HG03097 (cell line): ENCODE results near the gene GMEB2.
"Not testable (repeated sequence)": the region's sequence is repeated elsewhere in the genome, so short reads cannot be mapped to it uniquely, and the experiment has no call there.

Experiments
- ATAC-seq: cut with Tn5 transposase; IDR thresholded peaks from one replicate; pipeline ENCODE4 v1.9.1; 2021; ENCODE audit not compliant: unreplicated experiment, low FRiP score

GMEB2 gene

DNA sequence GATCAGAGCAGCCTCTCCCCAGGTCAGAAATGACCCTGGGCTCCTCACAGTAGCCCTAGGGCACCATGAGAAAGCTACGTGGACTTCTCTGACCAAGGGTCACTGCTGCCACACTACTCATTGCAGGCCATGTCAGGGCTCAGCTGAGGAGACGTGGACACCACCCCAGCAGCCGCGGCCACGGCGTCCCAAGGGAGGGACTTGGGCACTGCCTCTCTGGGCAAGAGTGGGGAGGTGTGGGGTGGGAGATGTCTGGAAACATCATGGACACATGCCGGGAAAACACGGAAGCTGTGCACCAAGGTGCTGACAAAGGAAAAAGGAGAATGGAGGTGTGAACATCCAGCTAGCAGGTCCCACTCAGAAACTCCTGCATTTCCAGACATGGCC lies 9.0 kb downstream of the GMEB2 start:
- ATAC-seq, result no peak

DNA sequence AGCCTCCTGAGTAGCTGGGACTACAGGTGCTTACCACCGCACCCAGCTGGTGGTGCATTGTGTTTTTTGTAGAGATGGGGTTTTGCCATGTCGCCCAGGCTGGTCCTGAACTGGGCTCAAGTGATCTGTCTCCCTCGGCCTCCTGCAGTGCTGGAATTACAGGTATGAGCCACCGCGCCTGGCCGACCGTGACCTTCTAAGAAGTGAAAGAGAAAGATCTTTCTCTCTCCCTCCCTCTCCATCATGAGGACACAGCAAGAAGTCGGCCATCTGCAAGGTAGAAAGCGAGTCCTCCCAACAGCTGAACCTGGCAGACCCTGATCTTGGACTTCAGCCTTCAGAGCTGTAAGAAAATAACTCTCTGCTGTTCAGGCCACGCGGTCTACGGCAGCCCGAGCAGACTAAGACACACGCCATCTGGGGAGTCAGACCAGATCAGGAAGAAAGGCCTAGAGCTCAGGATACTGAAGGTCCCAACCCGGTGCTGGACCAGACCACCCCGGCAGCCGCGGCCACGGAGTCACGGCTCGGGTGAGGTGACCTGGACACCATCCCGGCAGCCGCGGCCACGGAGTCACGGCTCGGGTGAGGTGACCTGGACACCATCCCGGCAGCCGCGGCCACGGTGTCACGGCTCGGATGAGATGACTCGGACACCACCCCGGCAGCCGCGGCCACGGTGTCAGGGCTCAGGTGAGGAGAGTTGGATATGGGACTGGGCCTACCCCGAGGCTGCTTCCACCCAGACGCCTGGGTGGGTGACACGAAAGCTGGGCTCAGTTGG lies 9.6 kb downstream of the GMEB2 start:
- no peak for ATAC-seq

DNA sequence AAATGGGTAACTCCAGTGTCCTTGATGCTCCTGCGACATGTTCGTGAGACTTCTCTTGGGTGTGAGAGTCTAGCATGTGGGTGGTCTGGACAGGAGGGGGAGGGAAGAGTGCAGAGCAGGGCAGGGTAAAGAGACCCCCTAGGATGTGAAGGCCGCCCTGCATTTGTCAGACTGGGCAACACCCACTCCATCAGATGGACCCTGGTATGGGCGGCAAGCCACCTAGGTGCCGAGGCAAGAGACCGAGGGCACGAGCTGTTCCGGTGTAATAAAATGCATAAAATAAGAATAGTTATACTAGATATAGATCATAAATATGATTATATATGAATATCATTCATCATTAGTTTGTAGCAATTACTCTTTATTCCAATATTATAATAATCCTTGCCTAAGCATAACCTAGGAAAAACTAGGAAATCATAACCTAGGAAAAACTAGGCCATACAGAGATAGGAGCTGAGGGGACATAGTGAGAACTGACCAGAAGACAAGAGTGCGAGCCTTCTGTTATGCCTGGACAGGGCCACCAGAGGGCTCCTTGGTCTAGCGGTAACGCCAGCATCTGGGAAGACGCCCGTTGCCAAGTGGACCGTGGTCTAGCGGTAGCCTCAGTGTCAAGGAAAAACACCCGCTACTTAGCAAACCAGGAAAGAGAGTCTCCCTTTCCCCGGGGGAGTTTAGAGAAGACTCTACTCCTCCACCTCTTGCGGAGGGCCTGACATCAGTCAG lies 12.9 kb downstream of the GMEB2 start:
- not testable (repeated sequence) for ATAC-seq

DNA sequence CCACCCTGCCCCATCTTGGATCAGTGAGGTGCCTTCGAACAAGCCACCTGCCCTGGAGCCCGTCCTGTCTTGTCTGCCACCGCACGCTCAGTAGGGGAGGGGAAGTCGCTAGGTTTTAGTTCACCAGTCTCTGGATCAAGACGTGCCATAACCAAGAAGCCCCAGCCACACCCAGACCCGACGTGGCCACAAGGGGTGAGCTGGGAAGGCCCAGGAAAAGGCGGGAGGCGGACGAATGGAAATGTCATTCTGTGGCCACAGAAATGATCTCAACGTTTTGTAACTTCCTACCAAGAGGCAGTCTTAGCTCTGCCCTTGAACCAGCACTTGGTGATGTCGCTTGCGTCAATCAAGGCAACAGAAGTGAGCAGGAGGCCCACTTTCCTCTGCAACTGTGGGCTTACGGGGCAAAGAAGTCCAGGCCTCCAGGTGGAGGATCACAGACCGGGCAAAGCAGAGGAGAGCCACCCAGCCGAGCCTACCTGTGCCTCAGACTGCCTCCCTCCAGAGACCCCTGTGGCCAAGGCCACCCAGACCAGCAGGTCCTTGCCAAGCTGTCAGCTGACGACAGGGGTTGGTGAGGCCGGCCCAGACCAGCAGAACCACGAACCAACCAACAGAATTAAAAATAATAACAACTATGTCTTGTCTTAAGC lies 14.5 kb downstream of the GMEB2 start:
- ATAC-seq, result no peak

DNA sequence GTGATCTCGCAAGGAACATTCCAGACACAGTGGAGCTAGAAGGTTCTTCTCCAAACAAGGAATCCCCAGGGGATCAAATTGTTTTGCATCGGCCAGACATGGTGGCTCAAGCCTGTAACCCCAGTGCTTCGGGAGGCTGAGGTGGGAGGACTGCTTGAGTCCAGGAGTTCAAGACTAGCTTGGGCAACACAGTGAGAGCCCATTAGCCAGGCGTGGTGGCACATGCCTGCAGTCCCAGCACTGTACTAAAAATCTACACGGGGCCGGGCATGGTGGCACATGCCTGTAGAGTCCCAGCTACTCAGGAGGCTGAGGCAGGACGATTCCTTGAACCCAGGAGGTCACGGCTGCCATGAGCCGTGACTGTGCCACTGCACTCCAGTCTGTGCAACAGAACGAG lies 15.3 kb downstream of the GMEB2 start:
- no peak for ATAC-seq

DNA sequence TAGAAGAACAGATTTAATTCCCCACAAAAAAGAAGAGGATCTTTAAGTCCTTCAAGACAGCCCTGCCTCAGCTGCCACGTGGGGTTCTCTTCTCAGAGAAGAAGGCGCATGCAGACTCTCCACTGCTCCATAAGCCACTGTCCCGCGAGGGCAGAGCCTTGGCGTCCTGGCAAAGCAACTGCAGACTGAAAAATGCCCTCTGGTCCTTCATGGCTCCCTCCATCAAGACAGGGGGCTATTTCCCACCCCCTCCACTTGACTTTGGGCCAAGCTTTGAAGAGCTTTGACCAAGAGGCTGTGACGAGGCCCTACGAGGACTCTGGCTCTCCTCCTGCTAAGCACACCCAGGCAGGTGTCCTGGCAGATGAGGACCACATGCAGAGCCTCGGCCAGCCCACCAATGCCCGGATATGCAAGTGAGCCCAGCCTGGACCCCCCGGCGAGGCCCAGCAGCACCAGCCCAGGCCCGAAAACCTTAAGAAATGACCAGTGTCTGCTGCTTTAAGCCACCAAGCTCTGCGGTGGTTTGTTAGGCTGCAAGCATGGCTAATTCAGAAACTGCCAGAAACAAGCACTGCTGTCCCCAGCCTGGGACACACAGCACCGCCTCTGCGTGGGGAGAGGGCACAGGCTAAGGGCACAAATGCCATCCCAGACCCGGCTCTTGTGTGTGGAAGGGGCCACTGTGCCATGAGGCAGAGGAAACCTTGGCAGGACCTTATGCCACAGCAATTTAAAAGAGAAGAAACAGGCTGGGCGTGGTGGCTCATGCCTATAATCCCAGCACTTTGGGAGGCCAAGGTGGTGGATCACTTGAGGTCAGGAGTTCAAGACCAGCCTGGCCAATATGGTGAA lies 16.1 kb downstream of the GMEB2 start:
- ATAC-seq, result no peak

DNA sequence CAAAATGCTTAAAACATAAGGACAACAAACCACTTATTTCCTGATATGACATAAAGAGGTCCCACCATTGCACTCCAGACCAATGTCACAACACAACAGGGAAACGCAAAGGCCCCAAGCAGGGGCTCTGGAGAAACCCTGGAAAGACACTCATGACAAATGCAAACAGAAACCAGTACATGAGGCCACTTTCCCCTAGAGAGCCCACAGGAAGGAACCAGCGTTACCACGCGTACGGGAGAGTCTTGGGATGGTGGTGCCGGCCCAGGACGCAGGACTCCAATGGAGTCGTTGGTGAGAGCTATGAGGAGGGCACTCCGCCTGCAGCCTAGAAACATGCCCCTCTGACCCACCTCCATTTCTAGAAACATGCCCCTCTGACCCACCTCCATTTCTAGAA lies 20.2 kb downstream of the GMEB2 start:
- no peak for ATAC-seq

DNA sequence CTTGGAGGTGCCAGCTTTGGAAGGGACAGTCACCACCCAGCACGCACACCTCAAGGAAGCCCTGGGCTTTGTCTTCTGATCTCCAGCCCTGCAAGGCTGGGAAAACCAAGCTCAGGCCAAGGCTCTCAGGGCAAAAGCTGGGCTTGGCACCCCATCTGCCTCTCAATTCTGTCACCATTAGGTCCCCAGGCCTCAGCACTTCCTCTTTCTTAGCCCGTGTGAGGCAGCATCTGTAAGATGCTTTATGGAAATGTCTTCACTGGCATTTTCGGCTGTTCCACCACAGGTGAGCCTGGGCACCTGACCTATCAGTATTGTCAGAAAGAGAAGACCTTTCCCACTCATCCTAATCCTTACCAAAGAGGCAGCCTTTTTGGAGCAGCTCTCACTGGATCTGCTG lies 24.6 kb downstream of the GMEB2 start:
- ATAC-seq, result no peak

DNA sequence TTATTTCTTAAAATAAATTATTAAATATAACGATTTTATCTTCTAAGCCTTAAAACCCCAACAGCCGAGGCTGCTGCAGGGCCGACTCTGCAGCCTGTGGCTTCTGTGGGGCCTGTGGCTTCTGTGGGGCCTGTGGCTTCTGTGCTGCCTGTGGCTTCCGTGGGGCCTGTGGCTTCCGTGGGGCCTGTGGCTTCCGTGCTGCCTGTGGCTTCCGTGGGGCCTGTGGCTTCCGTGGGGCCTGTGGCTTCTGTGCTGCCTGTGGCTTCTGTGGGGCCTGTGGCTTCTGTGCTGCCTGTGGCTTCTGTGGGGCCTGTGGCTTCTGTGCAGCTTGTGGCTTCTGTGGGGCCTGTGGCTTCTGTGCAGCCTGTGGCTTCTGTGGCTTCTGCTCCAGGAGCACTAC lies 25.2 kb downstream of the GMEB2 start:
- not testable (repeated sequence) for ATAC-seq

DNA sequence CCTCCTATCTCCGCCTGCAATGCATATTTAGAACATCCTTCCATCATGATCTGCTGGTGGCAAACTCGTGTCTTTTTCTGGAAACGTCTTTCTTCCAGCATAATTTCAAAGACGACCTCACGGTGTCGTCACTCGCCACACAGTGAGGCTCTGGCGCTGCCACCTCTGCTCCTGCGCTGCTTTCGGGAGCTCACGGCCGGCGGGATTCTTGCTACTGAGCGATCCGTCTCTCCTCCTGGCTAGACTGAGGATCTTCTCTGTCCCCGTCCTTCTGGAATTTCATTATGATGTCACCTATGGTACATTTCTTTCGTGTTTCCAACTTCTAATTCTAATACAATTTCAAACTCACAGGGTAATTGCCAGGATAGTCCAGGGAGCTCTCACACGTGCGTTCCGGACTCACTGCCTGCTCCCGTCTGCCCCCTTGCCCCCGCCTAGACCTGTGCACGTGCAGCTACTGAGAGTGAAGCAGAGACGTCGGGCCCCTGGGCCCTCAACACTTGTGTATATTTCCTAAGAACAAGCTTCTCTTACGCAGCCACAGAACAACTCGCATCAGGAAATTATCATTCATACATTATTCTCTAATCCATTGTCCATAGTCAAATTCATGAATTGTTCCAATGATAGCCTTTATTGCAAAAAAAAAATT lies 27.4 kb downstream of the GMEB2 start:
- ATAC-seq, result no peak

DNA sequence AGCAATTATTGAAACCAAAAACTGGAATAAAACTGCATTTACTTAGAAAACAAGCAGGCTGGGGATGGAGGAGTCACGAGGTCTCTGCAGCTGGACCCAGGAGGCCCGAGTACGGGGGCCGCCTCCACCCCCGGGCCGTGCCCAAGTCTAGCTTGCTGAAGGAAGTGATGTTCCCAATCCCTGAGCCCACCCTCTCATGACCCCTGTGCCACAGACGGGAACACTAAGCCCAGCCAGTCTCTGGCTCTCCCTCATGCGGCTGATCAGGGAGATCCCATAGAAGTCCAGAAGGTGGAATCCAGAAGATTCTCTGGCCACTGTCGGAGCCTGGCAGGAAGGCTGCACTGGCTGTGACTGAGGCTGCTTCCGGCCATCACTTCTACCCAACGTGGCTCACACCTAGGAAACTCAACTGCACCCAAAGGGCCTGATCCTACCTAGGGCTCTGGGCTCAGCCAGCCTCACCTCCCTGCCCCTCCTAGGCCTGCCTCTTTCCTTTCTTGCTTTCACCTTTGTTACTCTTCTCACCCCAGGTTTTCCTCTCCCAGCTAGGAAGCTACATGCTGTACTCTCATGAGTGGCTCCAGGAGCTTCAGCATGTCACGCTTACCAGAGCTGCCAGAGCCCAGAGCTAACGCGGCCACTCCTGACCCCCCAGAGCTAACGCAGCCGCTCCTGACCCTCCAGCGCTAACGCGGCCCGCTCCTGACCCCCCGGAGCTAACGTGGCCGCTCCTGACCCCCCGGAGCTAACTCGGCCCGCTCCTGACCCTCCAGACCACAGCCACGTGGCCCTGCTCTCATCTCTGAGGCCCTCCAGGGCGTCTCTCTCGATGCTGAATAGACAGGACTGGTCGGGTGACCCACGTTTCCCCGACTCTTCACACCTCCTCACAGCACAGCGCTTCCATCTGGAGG lies 28.2 kb downstream of the GMEB2 start:
- no peak for ATAC-seq

DNA sequence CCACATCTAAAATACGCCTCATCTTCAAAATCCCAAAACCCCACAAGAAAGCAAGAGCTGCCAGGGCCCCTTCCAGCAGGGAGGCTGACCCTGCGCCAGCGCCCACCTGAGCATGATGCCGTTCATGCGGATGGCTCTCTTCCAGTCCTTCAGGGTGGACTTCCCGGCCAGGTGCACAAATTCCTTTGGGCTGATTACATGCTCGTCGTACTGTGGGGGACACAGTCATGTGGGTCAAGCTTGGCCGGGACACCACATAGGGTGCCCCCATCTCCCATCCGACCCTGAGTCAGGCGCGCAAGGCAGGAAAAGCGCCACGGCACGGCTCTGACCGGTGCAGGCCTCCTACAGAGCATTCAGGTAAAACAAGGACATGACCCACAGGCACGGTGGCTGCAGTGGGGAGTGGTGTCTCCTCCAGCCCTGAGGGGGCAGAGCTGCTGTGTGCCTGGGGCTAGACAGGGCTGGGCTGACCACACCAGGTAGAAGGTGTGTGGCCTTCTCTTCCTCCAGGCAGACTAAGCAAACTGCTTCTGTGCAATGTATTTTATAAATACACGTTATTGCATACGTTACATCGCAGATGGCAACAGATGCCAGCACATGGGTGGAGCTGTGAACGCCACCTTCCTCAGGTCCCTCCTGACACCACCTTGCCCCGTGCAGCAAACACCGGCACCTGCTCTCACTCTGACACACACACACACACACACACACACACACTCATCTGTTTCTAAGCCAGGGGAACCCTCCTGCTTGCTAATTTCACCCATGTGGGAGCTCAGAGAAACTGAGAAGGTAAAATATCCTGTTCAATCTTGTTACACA lies 29.0 kb downstream of the GMEB2 start:
- ATAC-seq, result no peak

DNA sequence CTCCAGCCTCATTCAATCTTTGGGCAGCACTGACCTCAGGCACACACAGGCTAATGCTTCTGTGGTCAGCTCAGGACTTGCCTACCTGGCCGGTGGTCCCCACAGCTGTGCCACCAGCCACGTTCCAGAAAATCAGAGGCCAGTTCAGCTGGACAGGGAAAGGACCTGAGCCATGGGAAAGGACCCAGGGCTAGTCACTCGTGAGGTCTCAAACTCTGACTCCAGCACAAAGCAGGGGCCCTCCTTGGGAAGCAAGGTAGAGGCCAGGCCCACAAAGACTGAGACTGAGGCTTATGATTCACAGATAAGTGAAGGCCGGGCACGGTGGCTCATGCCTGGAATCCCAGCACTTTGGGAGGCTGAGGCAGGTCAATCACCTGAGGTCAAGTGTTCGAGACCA lies 30.5 kb downstream of the GMEB2 start:
- no peak for ATAC-seq

DNA sequence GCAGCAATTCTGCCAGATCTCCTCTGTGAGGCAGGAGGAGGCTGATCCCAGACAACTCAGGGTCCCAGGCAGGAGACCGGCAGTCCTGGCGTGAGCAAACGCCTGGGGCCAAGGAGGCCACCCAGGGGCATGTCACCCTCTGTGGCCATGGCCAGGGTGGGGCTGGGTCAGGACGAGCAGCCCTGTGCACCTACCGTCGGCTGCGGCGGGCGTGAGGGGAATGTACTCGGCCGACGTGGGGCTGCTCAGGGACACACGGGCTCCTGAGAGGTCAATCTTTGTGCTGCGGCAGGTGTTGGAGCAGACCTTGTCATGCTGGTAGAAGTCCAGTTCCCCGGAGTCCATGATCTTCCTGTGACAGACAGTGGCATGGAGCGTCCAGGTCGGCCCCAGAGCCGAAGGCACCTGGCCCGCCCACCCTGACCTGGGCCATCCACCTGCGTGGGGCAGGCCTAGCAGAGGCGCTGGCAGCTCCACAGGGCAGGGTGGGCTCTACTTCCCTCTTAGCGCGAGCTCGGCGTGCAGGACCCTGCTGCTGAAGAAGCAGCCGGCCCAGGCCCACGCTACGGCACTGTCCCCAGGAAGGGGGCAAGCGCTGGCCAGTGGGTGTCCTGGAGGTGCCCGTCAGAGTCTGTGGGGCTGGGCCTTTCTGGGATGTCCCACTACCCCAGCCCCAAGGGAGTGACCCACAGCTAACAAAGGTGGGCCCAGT lies 31.3 kb downstream of the GMEB2 start:
- ATAC-seq, result no peak

DNA sequence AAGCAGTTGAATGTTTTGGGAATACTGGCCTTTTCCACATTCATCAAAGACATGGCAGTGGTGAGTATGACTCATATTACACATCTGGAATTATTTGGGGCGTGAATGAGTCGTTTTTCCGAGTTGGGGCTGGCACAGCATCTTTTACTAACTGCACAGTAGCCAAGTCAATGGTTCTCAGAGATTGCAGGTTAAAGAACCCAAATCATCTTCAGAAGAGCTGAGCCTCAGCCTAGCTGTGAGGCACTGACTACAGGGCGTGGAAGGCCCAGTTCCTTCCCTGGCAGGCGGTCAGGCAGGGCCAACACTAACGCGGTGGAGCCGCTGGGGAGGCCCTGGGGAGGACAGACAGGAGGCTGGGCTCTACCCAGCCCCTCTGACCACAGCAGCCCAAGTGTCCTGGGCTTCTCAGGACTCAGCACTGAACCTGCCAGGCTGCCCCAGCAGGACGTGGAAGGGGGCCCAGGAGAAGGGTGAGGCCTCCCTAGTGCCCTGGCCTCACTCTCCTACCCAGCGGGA lies 32.8 kb downstream of the GMEB2 start:
- ATAC-seq, result no peak

DNA sequence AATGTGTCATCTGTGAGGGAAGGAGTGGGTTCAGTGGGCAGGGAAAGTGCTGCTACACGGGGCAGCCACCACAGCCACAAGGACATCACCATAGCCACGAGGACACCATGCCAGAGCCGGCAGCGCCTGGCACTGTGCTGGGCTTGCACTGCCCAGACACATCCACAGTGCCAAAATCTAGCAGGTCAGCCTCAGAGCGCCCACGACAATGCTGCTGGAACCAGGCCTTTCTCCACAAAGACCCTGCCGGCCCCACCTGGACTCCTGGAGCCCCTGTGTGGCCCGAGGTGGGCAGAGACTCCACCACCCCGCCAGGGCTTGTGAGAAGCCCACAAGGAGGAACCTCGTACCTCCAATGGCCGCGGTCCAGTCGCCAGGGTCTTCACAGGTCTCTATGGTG lies 34.2 kb downstream of the GMEB2 start:
- no peak for ATAC-seq

DNA sequence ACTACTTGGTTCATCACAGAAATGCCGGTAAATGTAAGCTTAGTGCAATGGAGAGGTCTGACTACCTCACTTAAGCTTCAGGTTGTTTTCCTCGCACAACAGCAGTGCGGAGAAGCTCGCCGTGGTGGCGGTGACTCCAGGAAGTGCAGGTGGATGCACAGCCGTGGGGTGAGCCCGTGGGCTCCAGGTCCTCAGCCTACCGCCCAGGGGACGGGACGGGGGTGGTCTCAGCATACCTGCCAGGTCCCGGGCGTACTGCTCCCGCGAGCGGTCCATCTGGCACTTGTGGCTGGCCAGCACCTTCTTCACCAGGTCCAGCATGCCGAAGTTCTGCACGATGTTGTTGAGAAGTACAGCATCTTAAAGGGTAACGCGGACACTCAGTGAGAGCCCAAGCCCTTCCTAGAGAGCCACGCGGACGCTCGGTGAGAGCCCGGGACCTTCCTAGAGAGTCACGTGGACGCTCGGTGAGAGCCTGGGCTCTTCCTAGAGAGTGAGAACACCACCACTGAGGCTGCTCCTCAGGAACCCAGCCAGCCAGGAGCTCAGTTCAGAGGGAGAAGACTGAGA lies 35.0 kb downstream of the GMEB2 start:
- ATAC-seq, result no peak
